WTC11 (cell line): ENCODE measurements around the gene FBLN2.

ENCODE experiments used
- ATF1 ChIP-seq: sonication (generic); formaldehyde crosslinking; IDR thresholded peaks from 2 replicates; pipeline ENCODE4 v1.8.1; 2023; ENCODE audit warnings: mild to moderate bottlenecking, moderate library complexity, missing genetic modification reagents
- CREM ChIP-seq: sonication (generic); formaldehyde crosslinking; IDR thresholded peaks from 2 replicates; pipeline ENCODE4 v1.8.1; 2022; ENCODE audit warnings: mild to moderate bottlenecking, missing genetic modification reagents, moderate library complexity
- ETV6 ChIP-seq: sonication (generic); formaldehyde crosslinking; IDR thresholded peaks from 2 replicates; pipeline ENCODE4 v1.8.1; 2022; ENCODE audit warnings: mild to moderate bottlenecking, missing genetic modification reagents
- IRF2 ChIP-seq: sonication (generic); formaldehyde crosslinking; IDR thresholded peaks from 2 replicates; pipeline ENCODE4 v1.8.0; 2022; ENCODE audit warnings: low read depth, missing genetic modification reagents, borderline replicate concordance
- KAT7 ChIP-seq: sonication (generic); formaldehyde crosslinking; IDR thresholded peaks from 2 replicates; pipeline ENCODE4 v1.8.1; 2023; ENCODE audit warnings: missing genetic modification reagents, mild to moderate bottlenecking, borderline replicate concordance
- NFE2L1 ChIP-seq: sonication (generic); formaldehyde crosslinking; IDR thresholded peaks from 2 replicates; pipeline ENCODE4 v1.8.1; 2023; ENCODE audit warnings: missing genetic modification reagents
- NFYB ChIP-seq: sonication (generic); formaldehyde crosslinking; conservative IDR thresholded peaks from 2 replicates; pipeline ENCODE4 v1.8.0; 2022; ENCODE audit warnings: low read depth, missing genetic modification reagents
- RELA ChIP-seq: sonication (generic); formaldehyde crosslinking; IDR thresholded peaks from 2 replicates; pipeline ENCODE4 v1.8.1; 2022; ENCODE audit warnings: missing genetic modification reagents, mild to moderate bottlenecking, borderline replicate concordance
- ZBTB21 ChIP-seq: sonication (generic); formaldehyde crosslinking; IDR thresholded peaks from 2 replicates; pipeline ENCODE4 v1.8.1; 2023; ENCODE audit warnings: mild to moderate bottlenecking, missing genetic modification reagents, borderline replicate concordance
- TF ChIP-seq, protein P1 (sequence below): sonication (generic); formaldehyde crosslinking; IDR thresholded peaks from 2 replicates; pipeline ENCODE4 v1.8.0; 2022; ENCODE audit warnings: mild to moderate bottlenecking, missing genetic modification reagents
- TF ChIP-seq, protein P2 (sequence below): fragments of 200-600 bp; IDR thresholded peaks from 2 replicates; pipeline ENCODE4 v1.8.0; 2022; ENCODE audit warnings: antibody characterized with exemption
- TF ChIP-seq, protein P3 (sequence below): sonication (generic); formaldehyde crosslinking; IDR thresholded peaks from 2 replicates; pipeline ENCODE4 v1.8.1; 2022; ENCODE audit warnings: low read depth, mild to moderate bottlenecking, moderate library complexity, missing genetic modification reagents, borderline replicate concordance
- TF ChIP-seq, protein P4 (sequence below): sonication (generic); formaldehyde crosslinking; IDR thresholded peaks from 2 replicates; pipeline ENCODE4 v1.8.0; 2023; ENCODE audit warnings: mild to moderate bottlenecking, missing genetic modification reagents

DNA sequence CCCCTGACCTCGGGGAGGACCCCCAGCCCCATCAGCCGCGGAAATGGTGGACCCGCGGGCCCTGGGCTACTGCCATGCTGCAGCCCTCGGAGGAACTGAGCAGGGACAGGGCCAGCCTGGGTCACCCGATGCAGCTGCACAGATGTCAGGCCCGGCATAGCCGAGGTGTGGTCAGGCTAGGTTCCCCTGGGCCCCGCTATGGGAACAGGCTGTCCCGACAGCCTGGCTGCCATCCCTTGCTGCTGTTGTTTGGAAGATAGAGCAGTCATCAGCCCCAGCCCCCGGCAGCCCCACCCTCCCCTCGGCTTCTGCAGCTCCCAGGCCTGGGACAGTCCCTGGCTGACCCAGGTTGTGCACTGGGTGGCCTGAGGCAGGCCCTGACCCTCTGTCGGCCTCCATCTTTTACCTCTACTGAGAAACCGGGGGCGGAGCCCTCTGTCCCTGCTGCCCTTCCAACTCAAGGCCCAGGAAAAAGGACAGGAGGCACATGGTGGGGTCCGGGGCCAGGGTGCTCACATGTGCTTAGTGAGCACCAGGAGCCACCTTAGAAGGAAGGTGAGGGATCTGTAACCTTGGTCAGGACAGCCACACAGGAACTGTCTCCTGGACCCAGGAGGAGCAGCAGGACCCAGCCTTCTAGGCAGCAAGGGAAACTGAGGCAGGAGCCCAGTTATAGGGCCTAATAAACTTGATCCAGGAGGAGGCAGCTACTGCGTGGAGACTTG is 31.5 kb upstream of the FBLN2 start:
- TF ChIP-seq, protein P1, sequence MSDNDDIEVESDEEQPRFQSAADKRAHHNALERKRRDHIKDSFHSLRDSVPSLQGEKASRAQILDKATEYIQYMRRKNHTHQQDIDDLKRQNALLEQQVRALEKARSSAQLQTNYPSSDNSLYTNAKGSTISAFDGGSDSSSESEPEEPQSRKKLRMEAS = no peak
- TF ChIP-seq, protein P2, sequence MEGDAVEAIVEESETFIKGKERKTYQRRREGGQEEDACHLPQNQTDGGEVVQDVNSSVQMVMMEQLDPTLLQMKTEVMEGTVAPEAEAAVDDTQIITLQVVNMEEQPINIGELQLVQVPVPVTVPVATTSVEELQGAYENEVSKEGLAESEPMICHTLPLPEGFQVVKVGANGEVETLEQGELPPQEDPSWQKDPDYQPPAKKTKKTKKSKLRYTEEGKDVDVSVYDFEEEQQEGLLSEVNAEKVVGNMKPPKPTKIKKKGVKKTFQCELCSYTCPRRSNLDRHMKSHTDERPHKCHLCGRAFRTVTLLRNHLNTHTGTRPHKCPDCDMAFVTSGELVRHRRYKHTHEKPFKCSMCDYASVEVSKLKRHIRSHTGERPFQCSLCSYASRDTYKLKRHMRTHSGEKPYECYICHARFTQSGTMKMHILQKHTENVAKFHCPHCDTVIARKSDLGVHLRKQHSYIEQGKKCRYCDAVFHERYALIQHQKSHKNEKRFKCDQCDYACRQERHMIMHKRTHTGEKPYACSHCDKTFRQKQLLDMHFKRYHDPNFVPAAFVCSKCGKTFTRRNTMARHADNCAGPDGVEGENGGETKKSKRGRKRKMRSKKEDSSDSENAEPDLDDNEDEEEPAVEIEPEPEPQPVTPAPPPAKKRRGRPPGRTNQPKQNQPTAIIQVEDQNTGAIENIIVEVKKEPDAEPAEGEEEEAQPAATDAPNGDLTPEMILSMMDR = no peak
- TF ChIP-seq NFYB = no peak
- TF ChIP-seq NFE2L1 = no peak
- TF ChIP-seq ATF1 (CRISPR knock-in tag) = no peak
- no peak for TF ChIP-seq IRF2
- no peak for TF ChIP-seq KAT7 (CRISPR knock-in tag)
- TF ChIP-seq RELA (CRISPR knock-in tag) = no peak
- TF ChIP-seq, protein P3, sequence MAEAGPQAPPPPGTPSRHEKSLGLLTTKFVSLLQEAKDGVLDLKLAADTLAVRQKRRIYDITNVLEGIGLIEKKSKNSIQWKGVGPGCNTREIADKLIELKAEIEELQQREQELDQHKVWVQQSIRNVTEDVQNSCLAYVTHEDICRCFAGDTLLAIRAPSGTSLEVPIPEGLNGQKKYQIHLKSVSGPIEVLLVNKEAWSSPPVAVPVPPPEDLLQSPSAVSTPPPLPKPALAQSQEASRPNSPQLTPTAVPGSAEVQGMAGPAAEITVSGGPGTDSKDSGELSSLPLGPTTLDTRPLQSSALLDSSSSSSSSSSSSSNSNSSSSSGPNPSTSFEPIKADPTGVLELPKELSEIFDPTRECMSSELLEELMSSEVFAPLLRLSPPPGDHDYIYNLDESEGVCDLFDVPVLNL (CRISPR knock-in tag) = no peak
- TF ChIP-seq ZBTB21 (CRISPR knock-in tag) = no peak
- TF ChIP-seq, protein P4, sequence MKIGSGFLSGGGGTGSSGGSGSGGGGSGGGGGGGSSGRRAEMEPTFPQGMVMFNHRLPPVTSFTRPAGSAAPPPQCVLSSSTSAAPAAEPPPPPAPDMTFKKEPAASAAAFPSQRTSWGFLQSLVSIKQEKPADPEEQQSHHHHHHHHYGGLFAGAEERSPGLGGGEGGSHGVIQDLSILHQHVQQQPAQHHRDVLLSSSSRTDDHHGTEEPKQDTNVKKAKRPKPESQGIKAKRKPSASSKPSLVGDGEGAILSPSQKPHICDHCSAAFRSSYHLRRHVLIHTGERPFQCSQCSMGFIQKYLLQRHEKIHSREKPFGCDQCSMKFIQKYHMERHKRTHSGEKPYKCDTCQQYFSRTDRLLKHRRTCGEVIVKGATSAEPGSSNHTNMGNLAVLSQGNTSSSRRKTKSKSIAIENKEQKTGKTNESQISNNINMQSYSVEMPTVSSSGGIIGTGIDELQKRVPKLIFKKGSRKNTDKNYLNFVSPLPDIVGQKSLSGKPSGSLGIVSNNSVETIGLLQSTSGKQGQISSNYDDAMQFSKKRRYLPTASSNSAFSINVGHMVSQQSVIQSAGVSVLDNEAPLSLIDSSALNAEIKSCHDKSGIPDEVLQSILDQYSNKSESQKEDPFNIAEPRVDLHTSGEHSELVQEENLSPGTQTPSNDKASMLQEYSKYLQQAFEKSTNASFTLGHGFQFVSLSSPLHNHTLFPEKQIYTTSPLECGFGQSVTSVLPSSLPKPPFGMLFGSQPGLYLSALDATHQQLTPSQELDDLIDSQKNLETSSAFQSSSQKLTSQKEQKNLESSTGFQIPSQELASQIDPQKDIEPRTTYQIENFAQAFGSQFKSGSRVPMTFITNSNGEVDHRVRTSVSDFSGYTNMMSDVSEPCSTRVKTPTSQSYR (CRISPR knock-in tag) = no peak
- TF ChIP-seq ETV6 (CRISPR knock-in tag) = no peak
- no peak for TF ChIP-seq CREM (CRISPR knock-in tag)
